Body of pancreas (tissue), 4 donors: Measurements from ENCODE around the gene OXLD1. TPM values are rescaled to one million over a fixed set of nuclear protein-coding genes. Genes with fewer than 3 reads are reported as not detected.

Experiments used
- ATAC-seq: fragments of 150-250 bp; one replicate; pipeline ENCODE4 v1.9.1; 2016
- DNase-seq, 4 donors: peaks; one replicate each; pipeline ENCODE4 v3.0.0-alpha.2; 2019
- H3K27ac ChIP-seq, 4 donors: fragments of 200-600 bp; sonication (generic); 1 replicate in 3 of 4; 2 replicates in 1 of 4; pipeline versions ENCODE4 v1.5.1 to v1.6.1; 2016 to 2019; ENCODE audit warnings: mild to moderate bottlenecking in 1 of 4, mixed read lengths in 1 of 4, moderate library complexity in 1 of 4
- H3K27me3 ChIP-seq, 2 donors: fragments of 200-600 bp; sonication (generic); one replicate each; pipeline ENCODE4 v1.6.0; 2016; ENCODE audit warnings: mild to moderate bottlenecking in 1 of 2
- H3K36me3 ChIP-seq, 2 donors: fragments of 200-600 bp; sonication (generic); replicated peaks in 1 of 2; 2 replicates each; pipeline ENCODE4 v1.5.1; 2016; ENCODE audit warnings: low read depth in 2 of 2; ENCODE audit not compliant: insufficient read depth in 1 of 2
- H3K4me1 ChIP-seq: fragments of 200-600 bp; sonication (generic); one replicate; pipeline ENCODE4 v1.6.0; 2016
- H3K4me3 ChIP-seq, 2 donors: fragments of 200-600 bp; sonication (generic); 1 replicate in 1 of 2; 2 replicates in 1 of 2; pipeline ENCODE4 v1.5.1; 2016 to 2019
- H3K9me3 ChIP-seq, 3 donors: fragments of 200-600 bp; sonication (generic); 1 replicate in 2 of 3; 2 replicates in 1 of 3; pipeline ENCODE4 v1.5.1; 2016
- CTCF ChIP-seq, 7 experiments: fragments of 450-650 bp in 4 of 7; fragments of 200-600 bp in 3 of 7; sonication (generic) in 3 of 7; IDR thresholded peaks; one replicate each; pipeline ENCODE4 v1.5.1; 2016 to 2019; ENCODE audit warnings: antibody characterized with exemption in 7 of 7
- POLR2A ChIP-seq, 3 donors: fragments of 450-650 bp; IDR thresholded peaks; one replicate each; pipeline ENCODE4 v1.6.1; 2016; ENCODE audit warnings: antibody characterized with exemption in 3 of 3, mild to moderate bottlenecking in 2 of 3
- WGBS, 2 donors: methylation state at CpG; one replicate each; pipeline ENCODE4 v1.1.5; 2017; 5-methylcytosine and 5-hydroxymethylcytosine counted together
- intact Hi-C: fragments of 100-400 bp; cut with DNase I; formaldehyde crosslinking; loops from one replicate; pipeline ENCODE4 v1.15.1; 2023
- total RNA-seq, 2 donors: library from RNA; depleted of rRNA; stranded (reverse); fragments of >200 nt; gene quantifications; one replicate each; pipeline ENCODE4 v1.1.0, GENCODE V29; 2016

The OXLD1 gene
- total RNA-seq, 2 donors from 2014 or later, result 18.1 to 23.3 TPM

- H3K27me3 ChIP-seq, result no peaks in the 10 kb centered on the region
- H3K27ac ChIP-seq, result peak overlapping the region; percentile 51 to 86 (median 76)
- ATAC-seq, result peak; percentile 15
- H3K36me3 ChIP-seq, result peaks cover 0 to 8% of the 10 kb centered on the region in 2 donors
- peak overlapping the region; percentile 86 to 95 for H3K4me3 ChIP-seq
- peaks cover 39% of the 10 kb centered on the region for H3K4me1 ChIP-seq
- TF ChIP-seq POLR2A (IDR thresholded peaks at IDR 0.05) (no peak), CTCF (IDR thresholded peaks at IDR 0.05) (no peak)
- DNase-seq, result peak in 1 of 4 donors; percentile 20
- 0% methylated on average over 1 to 37 of the region's 37 CpGs for WGBS, 2 donors
- no peaks in the 10 kb centered on the region for H3K9me3 ChIP-seq
- intact Hi-C loops, result no loop called here
Measured at GRCh38 chr17:81683208-81683583, 16.8 kb upstream of the OXLD1 start.

GRCh38 chr17:81682565-81683207, 16.3 kb upstream of the OXLD1 start:
- 17 to 32% methylated on average over 6 to 19 of the region's 19 CpGs for WGBS, 2 donors
- intact Hi-C loops, result no loop called here
- Histone ChIP-seq H3K36me3 (peaks cover 0 to 8% of the 10 kb centered on the region in 2 donors), H3K9me3 (no peaks in the 10 kb centered on the region), H3K27me3 (no peaks in the 10 kb centered on the region), H3K27ac (peak overlapping the region in 3 of 4 donors; percentile 66 to 86 (median 85)), H3K4me1 (peaks cover 39% of the 10 kb centered on the region), H3K4me3 (peak overlapping the region; percentile 86 to 95)
- TF ChIP-seq POLR2A (IDR thresholded peaks at IDR 0.05) (no peak), CTCF (IDR thresholded peaks at IDR 0.05) (no peak)
- ATAC-seq (no peak), DNase-seq (no peak)

GRCh38 chr17:81681672-81682071, 15.3 kb upstream of the OXLD1 start:
- WGBS, 2 donors, result 38 to 52% methylated on average over 15 to 17 of the region's 17 CpGs
- intact Hi-C loops, result no loop called here

GRCh38 chr17:81680150-81680549, 13.7 kb upstream of the OXLD1 start:
- Histone ChIP-seq H3K4me1 (peaks cover 32% of the 10 kb centered on the region), H3K36me3 (no peaks in the 10 kb centered on the region), H3K27me3 (no peaks in the 10 kb centered on the region), H3K4me3 (no peak overlapping the region), H3K27ac (no peak overlapping the region), H3K9me3 (no peaks in the 10 kb centered on the region)
- DNase-seq (no peak), ATAC-seq (no peak)
- intact Hi-C loops, result no loop called here
- TF ChIP-seq POLR2A (IDR thresholded peaks at IDR 0.05), result no peak
- TF ChIP-seq CTCF (IDR thresholded peaks at IDR 0.05), result no peak
- 77 to 83% methylated on average over 6 to 11 of the region's 11 CpGs for WGBS, 2 donors

More at GRCh38 chr17:81681672-81682071, 15.3 kb upstream of the OXLD1 start:
- ATAC-seq (no peak), DNase-seq (peak; percentile 42 to 70 (median 65))
- H3K4me3 ChIP-seq, result no peak overlapping the region
- H3K36me3 ChIP-seq, result peaks cover 0 to 2% of the 10 kb centered on the region in 2 donors
- no peak for TF ChIP-seq POLR2A (IDR thresholded peaks at IDR 0.05)
- no peak for TF ChIP-seq CTCF (IDR thresholded peaks at IDR 0.05)
- H3K27ac ChIP-seq, result peak overlapping the region; percentile 25 to 86 (median 44)
- H3K9me3 ChIP-seq, result no peaks in the 10 kb centered on the region
- H3K27me3 ChIP-seq, result no peaks in the 10 kb centered on the region
- peaks cover 39% of the 10 kb centered on the region for H3K4me1 ChIP-seq

GRCh38 chr17:81676906-81677305, 10.5 kb upstream of the OXLD1 start:
- peaks cover 13% of the 10 kb centered on the region for H3K4me1 ChIP-seq
- TF ChIP-seq POLR2A (IDR thresholded peaks at IDR 0.05) (no peak), CTCF (IDR thresholded peaks at IDR 0.05) (no peak)
- H3K9me3 ChIP-seq, result no peaks in the 10 kb centered on the region
- H3K4me3 ChIP-seq, result no peak overlapping the region
- peaks cover 0 to 11% of the 10 kb centered on the region in 2 donors for H3K36me3 ChIP-seq
- no peak for DNase-seq
- H3K27me3 ChIP-seq, result no peaks in the 10 kb centered on the region
- H3K27ac ChIP-seq, result no peak overlapping the region
- no peak for ATAC-seq
- 81 to 97% methylated on average over 7 to 17 of the region's 17 CpGs for WGBS, 2 donors
- intact Hi-C loops, result no loop called here
